H9 (cell line): ENCODE results near the gene EGFR. TPM values are rescaled to one million over a fixed set of nuclear protein-coding genes. Genes with fewer than 3 reads are reported as not detected.
A peak's percentile ranks its signal among the peaks of the same experiment; 100 is the strongest.

Experiments used
- DNase-seq: peaks from one replicate; pipeline ENCODE4 v3.0.0-alpha.2; 2017
- H2AFZ ChIP-seq: one replicate; pipeline ENCODE4 v1.6.1; 2013; ENCODE audit warnings: mild to moderate bottlenecking, low read length, control low read depth, moderate library complexity
- H2AK5ac ChIP-seq: 2 replicates; pipeline ENCODE4 v1.6.1; 2013; ENCODE audit warnings: low read length, control low read depth, mixed read lengths; ENCODE audit not compliant: insufficient read length
- H2BK120ac ChIP-seq: one replicate; pipeline ENCODE4 v1.6.1; 2013; ENCODE audit warnings: low read depth, mild to moderate bottlenecking, low read length, control low read depth, inconsistent platforms; ENCODE audit not compliant: poor library complexity, severe bottlenecking
- H2BK12ac ChIP-seq: 2 replicates; pipeline ENCODE4 v1.6.1; 2013; ENCODE audit warnings: low read length, control low read depth, mixed read lengths, low read depth; ENCODE audit not compliant: insufficient read length
- H2BK15ac ChIP-seq: 2 replicates; pipeline ENCODE4 v1.6.1; 2013; ENCODE audit warnings: low read depth, low read length, control low read depth
- H2BK20ac ChIP-seq: one replicate; pipeline ENCODE4 v1.6.1; 2013; ENCODE audit warnings: low read depth, mild to moderate bottlenecking, low read length, control low read depth, inconsistent platforms; ENCODE audit not compliant: poor library complexity, severe bottlenecking
- H2BK5ac ChIP-seq: 2 replicates; pipeline ENCODE4 v1.6.1; 2013; ENCODE audit warnings: low read length, control low read depth, mixed read lengths; ENCODE audit not compliant: insufficient read length
- H3K14ac ChIP-seq: 2 replicates; pipeline ENCODE4 v1.6.1; 2013; ENCODE audit warnings: low read length, control low read depth; ENCODE audit not compliant: insufficient read depth
- H3K18ac ChIP-seq: 2 replicates; pipeline ENCODE4 v1.6.1; 2013; ENCODE audit warnings: low read depth, mild to moderate bottlenecking, mixed read lengths, low read length, control low read depth; ENCODE audit not compliant: insufficient read length
- H3K23ac ChIP-seq: 2 replicates; pipeline ENCODE4 v1.6.1; 2013; ENCODE audit warnings: low read length, control low read depth, mixed read lengths, low read depth; ENCODE audit not compliant: insufficient read length
- H3K23me2 ChIP-seq: 2 replicates; pipeline ENCODE4 v1.6.1; 2013; ENCODE audit warnings: low read depth, mild to moderate bottlenecking, mixed read lengths, low read length, control low read depth; ENCODE audit not compliant: insufficient read length, poor library complexity, severe bottlenecking
- H3K27ac ChIP-seq: 2 replicates; pipeline ENCODE4 v1.5.1; 2013; ENCODE audit warnings: low read length, control low read depth, mixed read lengths, low read depth; ENCODE audit not compliant: insufficient read length
- H3K27me3 ChIP-seq: 2 replicates; pipeline ENCODE4 v1.6.1; 2013; ENCODE audit warnings: low read length, control low read depth, inconsistent platforms; ENCODE audit not compliant: insufficient read depth
- H3K4ac ChIP-seq: 2 replicates; pipeline ENCODE4 v1.6.1; 2013; ENCODE audit warnings: low read depth, mild to moderate bottlenecking, control low read depth, inconsistent platforms, low read length, moderate library complexity
- H3K4me1 ChIP-seq: 2 replicates; pipeline ENCODE4 v1.6.1; 2013; ENCODE audit warnings: low read length, control low read depth, inconsistent platforms; ENCODE audit not compliant: insufficient read depth
- H3K4me2 ChIP-seq: 2 replicates; pipeline ENCODE4 v1.6.1; 2013; ENCODE audit warnings: low read length, control low read depth, mixed read lengths; ENCODE audit not compliant: insufficient read length, insufficient read depth
- H3K56ac ChIP-seq: 2 replicates; pipeline ENCODE4 v1.6.1; 2013; ENCODE audit warnings: low read depth, mild to moderate bottlenecking, mixed read lengths, low read length, control low read depth; ENCODE audit not compliant: insufficient read length
- H3K79me1 ChIP-seq: 2 replicates; pipeline ENCODE4 v1.6.1; 2013; ENCODE audit warnings: low read depth, mild to moderate bottlenecking, moderate library complexity, low read length, control low read depth, inconsistent platforms; ENCODE audit not compliant: insufficient read depth, poor library complexity, severe bottlenecking
- H3K79me2 ChIP-seq: 2 replicates; pipeline ENCODE4 v1.6.1; 2013; ENCODE audit warnings: low read length, control low read depth, inconsistent platforms; ENCODE audit not compliant: insufficient read depth
- H3K9ac ChIP-seq: 2 replicates; pipeline ENCODE4 v1.6.1; 2013; ENCODE audit warnings: low read length, control low read depth, mixed read lengths; ENCODE audit not compliant: insufficient read length; ENCODE audit errors: extremely low read depth
- H3K9me3 ChIP-seq: one replicate; pipeline ENCODE4 v1.6.1; 2013; ENCODE audit warnings: low read depth, low read length, inconsistent platforms; ENCODE audit not compliant: control insufficient read depth
- H3T11ph ChIP-seq: one replicate; pipeline ENCODE4 v1.6.1; 2013; ENCODE audit warnings: mild to moderate bottlenecking, low read length, control low read depth, inconsistent platforms
- H4K20me1 ChIP-seq: one replicate; pipeline ENCODE4 v1.6.1; 2013; ENCODE audit not compliant: control insufficient read depth, insufficient read length, insufficient read depth
- H4K5ac ChIP-seq: 2 replicates; pipeline ENCODE4 v1.6.1; 2013; ENCODE audit warnings: low read depth, mild to moderate bottlenecking, mixed read lengths, low read length, control low read depth; ENCODE audit not compliant: insufficient read length
- H4K8ac ChIP-seq: replicated peaks from 2 replicates; pipeline ENCODE4 v1.6.1; 2013; ENCODE audit warnings: low read length, control low read depth, mixed read lengths, low read depth; ENCODE audit not compliant: insufficient read length
- H4K91ac ChIP-seq: 2 replicates; pipeline ENCODE4 v1.6.1; 2013; ENCODE audit warnings: low read depth, mild to moderate bottlenecking, moderate library complexity, mixed read lengths, low read length, control low read depth; ENCODE audit not compliant: insufficient read length
- H3K27ac Mint-ChIP-seq, 3 experiments: 2 replicates in 2 of 3; 3 replicates in 1 of 3; pipeline ENCODE4 v1.8.0; 2020 to 2021; ENCODE audit warnings: mixed read lengths in 3 of 3, mild to moderate bottlenecking in 1 of 3, moderate library complexity in 1 of 3
- H3K27me3 Mint-ChIP-seq: 2 replicates; pipeline ENCODE4 v1.8.0; 2021; ENCODE audit warnings: low read depth, mild to moderate bottlenecking, moderate library complexity, mixed read lengths
- H3K36me3 Mint-ChIP-seq, 3 experiments: 2 replicates in 2 of 3; 3 replicates in 1 of 3; pipeline ENCODE4 v1.8.0; 2020 to 2021; ENCODE audit warnings: low read depth in 3 of 3, mixed read lengths in 3 of 3; ENCODE audit not compliant: insufficient read depth in 1 of 3
- H3K4me1 Mint-ChIP-seq, 2 experiments: 2 replicates each; pipeline ENCODE4 v1.8.0; 2020; ENCODE audit warnings: mixed read lengths in 2 of 2
- H3K4me3 Mint-ChIP-seq, 2 experiments: 2 replicates in 1 of 2; 3 replicates in 1 of 2; pipeline ENCODE4 v1.8.0; 2020 to 2021; ENCODE audit warnings: mild to moderate bottlenecking in 2 of 2, mixed read lengths in 2 of 2, moderate library complexity in 1 of 2
- H3K9me3 Mint-ChIP-seq, 2 experiments: 2 replicates in 1 of 2; 3 replicates in 1 of 2; pipeline ENCODE4 v1.8.0; 2020; ENCODE audit warnings: mild to moderate bottlenecking in 2 of 2, mixed read lengths in 2 of 2, moderate library complexity in 1 of 2
- CTCF ChIP-seq: fragments of 200-600 bp; sonication (generic); conservative IDR thresholded peaks from 3 replicates; pipeline ENCODE4 v1.8.0; 2021; ENCODE audit warnings: antibody characterized with exemption, mild to moderate bottlenecking
- WGBS: extraction: QIAGEN DNeasy Blood & Tissue Kit; methylation state at CpG from one replicate; pipeline ENCODE4 v1.1.7; 2013; ENCODE audit warnings: missing lambda C conversion rate, low lambda C conversion rate, mixed read lengths; ENCODE audit not compliant: insufficient read length; ENCODE audit errors: extremely low coverage; 5-methylcytosine and 5-hydroxymethylcytosine counted together
- total RNA-seq: library from RNA; stranded (reverse); gene quantifications from 2 replicates; pipeline ENCODE4 v1.2.1, GENCODE V29; 2021

EGFR gene
- total RNA-seq, 1 experiment from 2014 or later = 3.3 TPM

- Histone ChIP-seq H4K5ac (no peak overlapping the region), H2BK12ac (no peak overlapping the region), H2AFZ (no peak overlapping the region), H3K14ac (no peak overlapping the region), H2BK20ac (no peak overlapping the region), H2BK120ac (no peak overlapping the region), H2BK5ac (no peak overlapping the region), H3K4ac (no peak overlapping the region), H3K79me1 (no peaks in the 10 kb centered on the region), H3K56ac (no peak overlapping the region), H4K8ac (no peak overlapping the region), H3K9me3 (no peaks in the 10 kb centered on the region), H3K27ac (no peak overlapping the region), H2AK5ac (no peak overlapping the region), H3K27me3 (no peaks in the 10 kb centered on the region), H3T11ph (no peak overlapping the region), H3K79me2 (no peaks in the 10 kb centered on the region), H3K4me2 (no peak overlapping the region), H3K23ac (no peak overlapping the region), H2BK15ac (no peak overlapping the region), H4K91ac (no peak overlapping the region), H3K4me1 (no peaks in the 10 kb centered on the region), H3K23me2 (no peaks in the 10 kb centered on the region), H3K18ac (peak overlapping the region; percentile 10), H4K20me1 (no peaks in the 10 kb centered on the region), H3K9ac (no peak overlapping the region)
- Mint-ChIP-seq H3K4me3 (no peak overlapping the region), H3K27ac (no peak overlapping the region; a peak in 1 of 7 replicates), H3K9me3 (no peaks in the 10 kb centered on the region), H3K4me1 (peaks cover 16 to 17% of the 10 kb centered on the region in 2 experiments), H3K27me3 (no peaks in the 10 kb centered on the region), H3K36me3 (no peaks in the 10 kb centered on the region; a peak in 2 of 7 replicates)
- 0 out of 3 replicates have a peak, but pooled peaks have one; percentile 15 for TF ChIP-seq CTCF
- DNase-seq = peak; percentile 72
- WGBS = no CpG with 5 or more reads among the region's 42 CpGs
These were observed 59.9 kb downstream of the EGFR start for GRCh38 chr7:55078465-55079372.
